Measurements from ENCODE around the gene PRDX1.
A peak's percentile ranks its signal among the peaks of the same experiment; 100 is the strongest.

Gene PRDX1

GRCh38 chr1:45510036-45510971 is 11.4 kb downstream of the PRDX1 start:
- ChIA-PET POLR2A (no interaction called here), CTCF (interaction anchor here (1.0 to 8.4 kb wide), 10 partner anchors 9 to 118 kb away, joined by 3 to 225 read pairs (median 16); partner anchors contain the start of genes AKR1A1, CCDC163, MMACHC and PRDX1)
- WGBS (ENCODE audit: insufficient coverage), result 80% methylated on average over 5 of the region's 9 CpGs
- no peak overlapping the region for H3K4me3 ChIP-seq (ENCODE audit: control insufficient read depth in 1 of 7, extremely low read depth in 1 of 7, insufficient read depth in 4 of 7, low read depth in 2 of 7, low read length in 6 of 7)
- no peak for DNase-seq
- H3K27me3 ChIP-seq (replicated peaks in 2 of 5; ENCODE audit: control insufficient read depth in 4 of 5, insufficient read depth in 5 of 5, low read length in 4 of 5), result no peaks in the 10 kb centered on the region
- peaks cover 15 to 74% (median 54%) of the 10 kb centered on the region in 4 experiments for H3K36me3 ChIP-seq (ENCODE audit: control insufficient read depth in 4 of 4, insufficient read depth in 4 of 4, low read length in 3 of 4)
- H3K27ac ChIP-seq (ENCODE audit: insufficient read depth in 1 of 2, low read depth in 1 of 2, low read length in 2 of 2, poor library complexity in 1 of 2, severe bottlenecking in 2 of 2), result no peak overlapping the region
- H3K4me1 ChIP-seq (ENCODE audit: control extremely low read depth in 1 of 4, control insufficient read depth in 4 of 4, insufficient read depth in 4 of 4, low read length in 3 of 4), result peaks cover 0 to 4% (median 0%) of the 10 kb centered on the region in 4 experiments
- H3K9me3 ChIP-seq (ENCODE audit: control extremely low read depth in 1 of 5, control insufficient read depth in 4 of 5, insufficient read depth in 2 of 5, low read depth in 1 of 5, low read length in 4 of 5), result no peaks in the 10 kb centered on the region

GRCh38 chr1:45508295-45509151 is 13.2 kb downstream of the PRDX1 start:
- 88% methylated on average over 13 of the region's 15 CpGs for WGBS (ENCODE audit: insufficient coverage)
- peaks cover 0 to 2% (median 0%) of the 10 kb centered on the region in 4 experiments for H3K4me1 ChIP-seq (ENCODE audit: control extremely low read depth in 1 of 4, control insufficient read depth in 4 of 4, insufficient read depth in 4 of 4, low read length in 3 of 4)
- no peaks in the 10 kb centered on the region for H3K9me3 ChIP-seq (ENCODE audit: control extremely low read depth in 1 of 5, control insufficient read depth in 4 of 5, insufficient read depth in 2 of 5, low read depth in 1 of 5, low read length in 4 of 5)
- DNase-seq, result no peak
- H3K27me3 ChIP-seq (replicated peaks in 2 of 5; ENCODE audit: control insufficient read depth in 4 of 5, insufficient read depth in 5 of 5, low read length in 4 of 5), result no peaks in the 10 kb centered on the region
- H3K36me3 ChIP-seq (ENCODE audit: control insufficient read depth in 4 of 4, insufficient read depth in 4 of 4, low read length in 3 of 4), result peaks cover 11 to 61% (median 43%) of the 10 kb centered on the region in 4 experiments
- ChIA-PET POLR2A (interaction anchor here (1.0 kb wide), 1 partner anchor 9 kb away, joined by 3 read pairs; the partner anchor contains the start of genes CCDC163 and MMACHC), CTCF (interaction anchor here (1.0 to 8.4 kb wide), 6 partner anchors 10 to 490 kb away, joined by 3 to 225 read pairs (median 4); no protein-coding TSS in a partner anchor)
- H3K4me3 ChIP-seq (ENCODE audit: control insufficient read depth in 1 of 7, extremely low read depth in 1 of 7, insufficient read depth in 4 of 7, low read depth in 2 of 7, low read length in 6 of 7), result no peak overlapping the region
- H3K27ac ChIP-seq (ENCODE audit: insufficient read depth in 1 of 2, low read depth in 1 of 2, low read length in 2 of 2, poor library complexity in 1 of 2, severe bottlenecking in 2 of 2), result peak overlapping the region in 1 of 2 experiments; percentile 41

- H3K27ac ChIP-seq (ENCODE audit: insufficient read depth in 1 of 2, low read depth in 1 of 2, low read length in 2 of 2, poor library complexity in 1 of 2, severe bottlenecking in 2 of 2), result peak overlapping the region in 1 of 2 experiments; percentile 0
- H3K36me3 ChIP-seq (ENCODE audit: control insufficient read depth in 4 of 4, insufficient read depth in 4 of 4, low read length in 3 of 4), result peaks cover 11 to 58% (median 39%) of the 10 kb centered on the region in 4 experiments
- POLR2A ChIA-PET, result interaction anchor here (1.0 kb wide), 1 partner anchor 8 kb away, joined by 3 read pairs; the partner anchor contains the start of genes CCDC163 and MMACHC
- CTCF ChIA-PET, result interaction anchor here (1.0 to 8.4 kb wide), 6 partner anchors 10 to 489 kb away, joined by 3 to 225 read pairs (median 4); no protein-coding TSS in a partner anchor
- peaks cover 0 to 2% (median 0%) of the 10 kb centered on the region in 4 experiments for H3K4me1 ChIP-seq (ENCODE audit: control extremely low read depth in 1 of 4, control insufficient read depth in 4 of 4, insufficient read depth in 4 of 4, low read length in 3 of 4)
- WGBS (ENCODE audit: insufficient coverage), result 100% methylated on average over 3 of the region's 4 CpGs
- H3K9me3 ChIP-seq (ENCODE audit: control extremely low read depth in 1 of 5, control insufficient read depth in 4 of 5, insufficient read depth in 2 of 5, low read depth in 1 of 5, low read length in 4 of 5), result no peaks in the 10 kb centered on the region
- H3K4me3 ChIP-seq (ENCODE audit: control insufficient read depth in 1 of 7, extremely low read depth in 1 of 7, insufficient read depth in 4 of 7, low read depth in 2 of 7, low read length in 6 of 7), result no peak overlapping the region
- no peak for DNase-seq
- H3K27me3 ChIP-seq (replicated peaks in 2 of 5; ENCODE audit: control insufficient read depth in 4 of 5, insufficient read depth in 5 of 5, low read length in 4 of 5), result no peaks in the 10 kb centered on the region
These were observed 13.8 kb downstream of the PRDX1 start for GRCh38 chr1:45507893-45508292.

- no peak for DNase-seq
- 95% methylated on average over 4 of the region's 6 CpGs for WGBS (ENCODE audit: insufficient coverage)
- CTCF ChIA-PET, result interaction anchor here (0.8 to 8.4 kb wide), 6 partner anchors 12 to 488 kb away, joined by 3 to 225 read pairs (median 4); no protein-coding TSS in a partner anchor
- peaks cover 11 to 54% (median 36%) of the 10 kb centered on the region in 4 experiments for H3K36me3 ChIP-seq (ENCODE audit: control insufficient read depth in 4 of 4, insufficient read depth in 4 of 4, low read length in 3 of 4)
- no peaks in the 10 kb centered on the region for H3K27me3 ChIP-seq (replicated peaks in 2 of 5; ENCODE audit: control insufficient read depth in 4 of 5, insufficient read depth in 5 of 5, low read length in 4 of 5)
- H3K9me3 ChIP-seq (ENCODE audit: control extremely low read depth in 1 of 5, control insufficient read depth in 4 of 5, insufficient read depth in 2 of 5, low read depth in 1 of 5, low read length in 4 of 5), result no peaks in the 10 kb centered on the region
- H3K4me1 ChIP-seq (ENCODE audit: control extremely low read depth in 1 of 4, control insufficient read depth in 4 of 4, insufficient read depth in 4 of 4, low read length in 3 of 4), result peaks cover 0 to 2% (median 0%) of the 10 kb centered on the region in 4 experiments
- POLR2A ChIA-PET, result no interaction called here
- peak overlapping the region in 1 of 2 experiments; percentile 0 for H3K27ac ChIP-seq (ENCODE audit: insufficient read depth in 1 of 2, low read depth in 1 of 2, low read length in 2 of 2, poor library complexity in 1 of 2, severe bottlenecking in 2 of 2)
- H3K4me3 ChIP-seq (ENCODE audit: control insufficient read depth in 1 of 7, extremely low read depth in 1 of 7, insufficient read depth in 4 of 7, low read depth in 2 of 7, low read length in 6 of 7), result no peak overlapping the region
These were observed 14.5 kb downstream of the PRDX1 start for GRCh38 chr1:45507195-45507594.

GRCh38 chr1:45503462-45504360 is 18.0 kb downstream of the PRDX1 start:
- DNase-seq, result no peak
- no peak overlapping the region for H3K27ac ChIP-seq (ENCODE audit: insufficient read depth in 1 of 2, low read depth in 1 of 2, low read length in 2 of 2, poor library complexity in 1 of 2, severe bottlenecking in 2 of 2)
- H3K4me1 ChIP-seq (ENCODE audit: control extremely low read depth in 1 of 4, control insufficient read depth in 4 of 4, insufficient read depth in 4 of 4, low read length in 3 of 4), result peaks cover 7 to 21% (median 14%) of the 10 kb centered on the region in 4 experiments
- no peaks in the 10 kb centered on the region for H3K27me3 ChIP-seq (replicated peaks in 2 of 5; ENCODE audit: control insufficient read depth in 4 of 5, insufficient read depth in 5 of 5, low read length in 4 of 5)
- H3K9me3 ChIP-seq (ENCODE audit: control extremely low read depth in 1 of 5, control insufficient read depth in 4 of 5, insufficient read depth in 2 of 5, low read depth in 1 of 5, low read length in 4 of 5), result no peaks in the 10 kb centered on the region
- no peak overlapping the region for H3K4me3 ChIP-seq (ENCODE audit: control insufficient read depth in 1 of 7, extremely low read depth in 1 of 7, insufficient read depth in 4 of 7, low read depth in 2 of 7, low read length in 6 of 7)
- POLR2A ChIA-PET, result interaction anchor here (0.6 kb wide), 1 partner anchor 29 kb away, joined by 3 read pairs; no protein-coding TSS in a partner anchor
- CTCF ChIA-PET, result interaction anchor here (0.6 to 1.3 kb wide), 4 partner anchors 9 to 66 kb away, joined by 3 to 5 read pairs (median 4); no protein-coding TSS in a partner anchor
- WGBS (ENCODE audit: insufficient coverage), result 96% methylated on average over 13 of the region's 14 CpGs
- H3K36me3 ChIP-seq (ENCODE audit: control insufficient read depth in 4 of 4, insufficient read depth in 4 of 4, low read length in 3 of 4), result peaks cover 9 to 25% (median 15%) of the 10 kb centered on the region in 4 experiments

- ChIA-PET POLR2A (interaction anchor here (1.1 to 1.3 kb wide), 2 partner anchors 11 to 20 kb away, joined by 3 to 6 read pairs; partner anchors contain the start of gene PRDX1), CTCF (interaction anchor here (0.8 to 4.0 kb wide), 10 partner anchors 8 to 160 kb away, joined by 3 to 41 read pairs (median 7); partner anchors contain the start of genes PRDX1 and TESK2)
- DNase-seq, result no peak
- Histone ChIP-seq H3K27ac (ENCODE audit: insufficient read depth in 1 of 2, low read depth in 1 of 2, low read length in 2 of 2, poor library complexity in 1 of 2, severe bottlenecking in 2 of 2) (no peak overlapping the region), H3K4me3 (ENCODE audit: control insufficient read depth in 1 of 7, extremely low read depth in 1 of 7, insufficient read depth in 4 of 7, low read depth in 2 of 7, low read length in 6 of 7) (no peak overlapping the region), H3K9me3 (ENCODE audit: control extremely low read depth in 1 of 5, control insufficient read depth in 4 of 5, insufficient read depth in 2 of 5, low read depth in 1 of 5, low read length in 4 of 5) (no peaks in the 10 kb centered on the region), H3K27me3 (replicated peaks in 2 of 5; ENCODE audit: control insufficient read depth in 4 of 5, insufficient read depth in 5 of 5, low read length in 4 of 5) (no peaks in the 10 kb centered on the region), H3K4me1 (ENCODE audit: control extremely low read depth in 1 of 4, control insufficient read depth in 4 of 4, insufficient read depth in 4 of 4, low read length in 3 of 4) (peaks cover 7 to 21% (median 14%) of the 10 kb centered on the region in 4 experiments), H3K36me3 (ENCODE audit: control insufficient read depth in 4 of 4, insufficient read depth in 4 of 4, low read length in 3 of 4) (peaks cover 0 to 8% (median 0%) of the 10 kb centered on the region in 4 experiments)
- 92% methylated on average over 2 of the region's 2 CpGs for WGBS (ENCODE audit: insufficient coverage)
These were observed 20.2 kb downstream of the PRDX1 start for GRCh38 chr1:45501505-45501859.

Data from common myeloid progenitor, CD34-positive (primary cell).